Smooth muscle cell (in vitro differentiated cells): Measurements from ENCODE around the gene GCSAM. TPM values are rescaled to one million over a fixed set of nuclear protein-coding genes. Genes with fewer than 3 reads are reported as not detected.

Experiments
- DNase-seq: peaks from one replicate; lab custom pipeline; 2025; ENCODE audit not compliant: unreplicated experiment; lab: John Stamatoyannopoulos, UW
- H2AFZ ChIP-seq: fragments of 200-600 bp; sonication (generic); 2 replicates; pipeline ENCODE4 v1.6.0; 2016; ENCODE audit warnings: antibody characterized with exemption, low read depth, mild to moderate bottlenecking
- H3F3A ChIP-seq: fragments of 200-600 bp; sonication (generic); 2 replicates; pipeline ENCODE4 v1.6.0; 2017; ENCODE audit warnings: antibody characterized with exemption, low read depth
- H3K27ac ChIP-seq: fragments of 200-600 bp; sonication (generic); 2 replicates; pipeline ENCODE4 v1.5.1; 2016; ENCODE audit warnings: low read depth, mild to moderate bottlenecking
- H3K27me3 ChIP-seq: fragments of 200-600 bp; sonication (generic); 2 replicates; pipeline ENCODE4 v1.6.1; 2016; ENCODE audit warnings: low read depth, mild to moderate bottlenecking
- H3K36me3 ChIP-seq: fragments of 200-600 bp; sonication (generic); 2 replicates; pipeline ENCODE4 v1.5.1; 2016; ENCODE audit warnings: low read depth
- H3K4me1 ChIP-seq: fragments of 200-600 bp; sonication (generic); 2 replicates; pipeline ENCODE4 v1.5.1; 2016; ENCODE audit warnings: low read depth
- H3K4me2 ChIP-seq: fragments of 200-600 bp; sonication (generic); 2 replicates; pipeline ENCODE4 v1.6.0; 2016; ENCODE audit warnings: mild to moderate bottlenecking
- H3K4me3 ChIP-seq: fragments of 200-600 bp; sonication (generic); 2 replicates; pipeline ENCODE4 v1.5.1; 2016; ENCODE audit warnings: mild to moderate bottlenecking
- H3K79me2 ChIP-seq: fragments of 200-600 bp; sonication (generic); 2 replicates; pipeline ENCODE4 v1.6.0; 2016; ENCODE audit warnings: low read depth, mild to moderate bottlenecking
- H3K9ac ChIP-seq: fragments of 200-600 bp; sonication (generic); 2 replicates; pipeline ENCODE4 v1.6.0; 2016; ENCODE audit warnings: low read depth
- H3K9me3 ChIP-seq: fragments of 200-600 bp; sonication (generic); replicated peaks from 2 replicates; pipeline ENCODE4 v1.5.1; 2016; ENCODE audit warnings: low read depth
- H4K20me1 ChIP-seq: fragments of 200-600 bp; sonication (generic); 2 replicates; pipeline ENCODE4 v1.6.0; 2016; ENCODE audit warnings: low read depth
- CTCF ChIP-seq: fragments of 200-600 bp; sonication (generic); IDR thresholded peaks from 2 replicates; pipeline ENCODE4 v1.5.1; 2017; ENCODE audit warnings: borderline replicate concordance, mild to moderate bottlenecking, antibody characterized with exemption; ENCODE audit not compliant: insufficient read depth, poor library complexity, severe bottlenecking
- WGBS: methylation state at CpG from one replicate; pipeline ENCODE4 v1.1.7; 2016; ENCODE audit warnings: low lambda C conversion rate; 5-methylcytosine and 5-hydroxymethylcytosine counted together
- polyA plus RNA-seq: library from polyadenylated mRNA; unstranded; fragments of >200 nt; fragmentation: Nextera tagmentation; extraction: Ambion mirVana; gene quantifications from 2 replicates; pipeline ENCODE4 v1.2.1, GENCODE V29; 2016
- total RNA-seq: library from RNA; depleted of rRNA; stranded (reverse); fragments of >200 nt; gene quantifications from 2 replicates; pipeline ENCODE4 v1.2.3, GENCODE V29; 2014

GCSAM gene
- total and polyA plus RNA-seq, 2 experiments from 2014 or later: 0.67 TPM; not detected in 1

DNA sequence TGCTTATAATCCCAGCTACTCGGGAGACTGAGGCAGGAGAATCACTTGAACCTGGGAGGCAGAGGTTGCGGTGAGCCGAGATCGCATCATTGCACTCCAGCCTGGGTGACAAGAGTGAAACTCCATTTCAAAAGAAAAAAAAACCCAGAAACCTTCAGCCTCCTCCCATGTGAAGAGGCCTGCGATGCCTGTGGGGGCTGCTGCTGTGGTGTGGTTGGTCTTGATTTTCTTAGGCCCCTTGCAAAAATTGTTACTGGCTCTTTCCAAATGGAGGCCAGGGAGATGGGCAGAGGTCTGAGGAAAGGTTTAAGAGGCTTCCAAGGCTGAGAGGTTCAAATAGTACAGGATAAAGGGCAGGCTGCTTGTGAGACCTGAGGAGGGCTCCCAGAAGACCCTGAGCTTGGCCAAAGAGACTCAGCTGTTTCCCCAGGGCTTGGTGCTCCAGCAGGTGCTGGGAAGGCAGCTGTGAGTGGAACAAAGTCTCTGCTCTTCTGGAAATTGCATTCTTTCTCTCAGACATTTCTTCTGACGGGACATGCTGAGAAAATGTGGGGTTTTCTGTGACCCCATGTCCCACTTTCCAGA, 18.4 kb downstream of the GCSAM start:
- WGBS: 99% methylated on average over 6 of the region's 6 CpGs
- no peak overlapping the region for H3K27ac ChIP-seq
- no peaks in the 10 kb centered on the region for H3K79me2 ChIP-seq
- no peak overlapping the region for H3K4me3 ChIP-seq
- no peak overlapping the region for H3K9ac ChIP-seq
- TF ChIP-seq CTCF: no peak
- H3K27me3 ChIP-seq: no peaks in the 10 kb centered on the region
- no peaks in the 10 kb centered on the region for H4K20me1 ChIP-seq
- H3K4me1 ChIP-seq: peaks cover 11% of the 10 kb centered on the region
- no peaks in the 10 kb centered on the region for H3K36me3 ChIP-seq
- no peak overlapping the region for H3K4me2 ChIP-seq
- no peaks in the 10 kb centered on the region for H3K9me3 ChIP-seq
- no peak overlapping the region for H2AFZ ChIP-seq
- DNase-seq: no peak
- H3F3A ChIP-seq: no peaks in the 10 kb centered on the region

DNA sequence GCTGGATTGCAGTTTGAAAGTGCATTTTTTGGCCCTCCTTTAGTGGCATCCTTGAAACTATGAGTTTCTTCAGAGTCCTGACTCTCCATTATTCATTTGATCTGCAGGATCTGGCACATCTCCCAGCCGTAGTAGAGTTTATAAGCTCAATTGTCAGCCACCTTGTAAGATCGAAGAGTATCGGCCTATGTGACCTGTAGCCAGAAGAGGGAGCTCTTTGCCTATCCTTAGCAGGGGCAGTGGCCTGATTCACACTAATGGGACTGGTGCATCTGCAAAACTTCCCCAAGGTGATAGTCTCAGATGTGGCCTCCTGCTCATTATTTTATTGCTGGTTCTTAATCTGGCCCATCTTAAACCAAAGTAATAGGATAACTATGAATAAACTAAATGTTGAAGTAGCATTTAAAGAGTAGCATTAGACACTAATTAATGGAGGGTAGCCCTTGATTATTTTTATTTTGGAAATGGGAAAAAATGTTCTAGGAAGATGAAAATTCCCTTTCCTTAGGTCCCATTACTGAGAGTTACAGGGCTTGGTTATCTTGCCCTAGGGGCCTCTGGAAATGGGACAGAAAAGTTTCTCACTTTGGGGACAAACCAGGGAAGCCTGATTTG, 21.2 kb downstream of the GCSAM start:
- Histone ChIP-seq H3K9ac (no peak overlapping the region), H3K27me3 (no peaks in the 10 kb centered on the region), H3K4me2 (no peak overlapping the region), H3K9me3 (no peaks in the 10 kb centered on the region), H3K4me3 (no peak overlapping the region), H3K27ac (no peak overlapping the region), H3K36me3 (no peaks in the 10 kb centered on the region), H3K79me2 (no peaks in the 10 kb centered on the region), H3K4me1 (peaks cover 9% of the 10 kb centered on the region), H3F3A (no peaks in the 10 kb centered on the region), H2AFZ (no peak overlapping the region), H4K20me1 (no peaks in the 10 kb centered on the region)
- TF ChIP-seq CTCF: peak; percentile 57
- no peak for DNase-seq
- 17% methylated on average over 3 of the region's 3 CpGs for WGBS

- Histone ChIP-seq H2AFZ (no peak overlapping the region), H3K4me1 (no peaks in the 10 kb centered on the region), H3K4me3 (no peak overlapping the region), H3K36me3 (no peaks in the 10 kb centered on the region), H3K79me2 (no peaks in the 10 kb centered on the region), H3K9ac (no peak overlapping the region), H3F3A (no peaks in the 10 kb centered on the region), H3K27me3 (no peaks in the 10 kb centered on the region), H3K4me2 (no peak overlapping the region), H3K9me3 (no peaks in the 10 kb centered on the region), H4K20me1 (no peaks in the 10 kb centered on the region), H3K27ac (no peak overlapping the region)
- no peak for TF ChIP-seq CTCF
- 85% methylated on average over 5 of the region's 5 CpGs for WGBS
- DNase-seq: no peak
These were observed 23.7 kb downstream of the GCSAM start for GRCh38 chr3:112109322-112109721.

GRCh38 chr3:112104774-112105173, 28.3 kb downstream of the GCSAM start:
- Histone ChIP-seq H3K4me3 (no peak overlapping the region), H3K27me3 (no peaks in the 10 kb centered on the region), H3K36me3 (no peaks in the 10 kb centered on the region), H3K9me3 (no peaks in the 10 kb centered on the region), H3K4me1 (no peaks in the 10 kb centered on the region), H3K27ac (no peak overlapping the region), H4K20me1 (no peaks in the 10 kb centered on the region), H3K9ac (no peak overlapping the region), H3K4me2 (no peak overlapping the region), H2AFZ (no peak overlapping the region), H3F3A (no peaks in the 10 kb centered on the region), H3K79me2 (no peaks in the 10 kb centered on the region)
- no peak for TF ChIP-seq CTCF
- DNase-seq: no peak
- 100% methylated on average over 2 of the region's 2 CpGs for WGBS
